Measurements from ENCODE around the gene PLEKHO2.

The PLEKHO2 gene

DNA sequence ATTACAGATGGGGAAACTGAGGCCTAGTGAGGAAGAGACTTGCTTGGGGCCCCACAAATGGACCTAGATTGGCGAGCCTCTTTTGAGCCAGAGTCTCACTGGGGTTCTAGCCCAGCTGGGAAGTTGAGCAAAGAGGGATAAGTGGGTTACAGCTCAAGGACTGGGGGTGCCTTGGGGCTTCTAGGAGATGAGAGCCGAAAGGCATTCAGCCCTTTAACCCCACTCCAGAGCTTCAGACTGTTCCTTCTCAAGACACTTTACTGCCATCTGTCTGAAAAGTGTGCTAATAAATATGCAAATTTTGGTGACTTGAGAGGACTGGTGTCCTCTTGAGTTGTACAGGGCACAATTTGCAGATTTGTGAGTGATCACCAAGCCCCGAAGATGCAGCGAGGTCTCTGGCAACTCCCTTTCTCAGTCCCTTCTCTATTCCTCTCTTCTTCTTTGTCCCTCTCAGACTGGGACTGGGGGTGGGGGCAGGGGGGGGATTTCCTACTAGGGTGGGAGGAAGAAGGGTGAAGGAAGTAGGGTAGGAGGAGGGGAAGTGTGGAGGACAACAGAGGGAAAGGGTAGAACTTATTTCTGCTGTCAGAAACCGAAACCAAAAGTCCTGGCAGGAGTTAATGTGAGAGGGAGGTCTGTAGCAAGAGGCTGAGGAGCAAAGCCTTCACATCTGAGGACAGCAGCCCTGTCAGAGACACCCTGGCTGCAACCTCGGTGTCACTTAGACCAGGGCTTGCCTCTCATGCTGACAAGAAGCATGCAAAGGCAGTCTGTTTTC is 53.8 kb downstream of the PLEKHO2 start:
- no peak for DNase-seq

DNA sequence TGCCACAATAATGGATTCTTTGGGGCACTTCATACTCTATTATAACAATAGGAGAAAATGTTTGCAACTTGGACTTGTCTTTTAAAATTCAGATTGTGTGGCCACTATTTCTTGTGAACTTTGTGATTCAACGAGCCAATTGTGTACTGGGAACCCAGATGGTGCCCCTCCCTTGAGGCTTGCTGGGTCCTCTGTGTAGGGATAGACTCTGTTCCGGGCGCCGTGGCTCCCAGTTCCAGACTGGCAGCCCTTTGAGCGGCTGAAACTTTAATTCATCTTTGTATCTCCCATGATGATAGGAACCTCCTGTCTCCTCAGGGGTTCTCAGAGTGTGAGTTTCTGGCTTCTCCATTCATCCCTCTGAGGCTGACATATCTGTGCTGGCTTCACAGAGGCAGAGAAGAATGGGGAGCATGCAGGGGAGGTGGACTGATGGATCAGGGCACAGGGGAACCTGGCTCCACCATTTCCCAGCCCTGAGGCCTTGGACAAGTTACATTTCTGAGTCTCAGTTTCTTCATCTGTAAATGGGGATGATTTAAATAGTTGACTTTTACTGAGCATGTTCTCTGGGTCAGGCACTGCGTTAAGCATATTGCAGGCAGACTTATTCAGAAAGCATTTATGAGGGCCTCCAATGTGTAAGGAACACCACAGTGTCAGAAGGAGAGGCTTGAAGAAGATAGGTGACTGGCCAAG is 54.8 kb downstream of the PLEKHO2 start:
- no peak for DNase-seq

DNA sequence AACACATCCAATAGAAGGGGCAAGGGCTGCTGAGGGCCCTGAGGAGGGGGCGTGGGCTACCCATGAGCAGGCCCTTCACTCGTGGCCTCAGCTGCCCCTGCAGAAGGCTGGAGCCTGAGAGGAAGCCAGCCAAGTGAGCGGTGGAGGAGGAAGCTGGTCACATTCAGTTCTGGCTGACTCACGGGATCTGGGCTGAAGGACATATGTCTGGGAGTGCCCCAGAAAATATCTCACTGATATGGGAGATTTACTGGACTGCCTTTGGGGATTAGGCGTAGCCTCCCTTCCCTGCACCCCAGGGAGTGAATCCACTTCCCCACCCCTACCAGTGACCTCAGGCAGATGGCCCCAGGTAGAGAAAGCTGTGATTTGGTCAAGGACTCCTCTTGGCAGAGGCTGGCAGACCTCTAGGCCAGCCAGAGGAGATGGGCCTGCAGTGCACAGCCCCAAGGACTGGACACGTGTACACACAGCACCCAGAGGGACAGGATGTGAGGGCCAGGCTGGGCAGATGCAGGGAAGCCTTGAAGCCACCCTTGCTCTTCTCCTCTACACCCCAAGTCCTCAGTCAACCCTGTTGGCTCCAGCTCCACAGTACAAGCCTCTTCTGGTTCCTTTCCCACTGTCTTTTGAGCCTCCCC is 55.8 kb downstream of the PLEKHO2 start:
- DNase-seq, result no peak

DNA sequence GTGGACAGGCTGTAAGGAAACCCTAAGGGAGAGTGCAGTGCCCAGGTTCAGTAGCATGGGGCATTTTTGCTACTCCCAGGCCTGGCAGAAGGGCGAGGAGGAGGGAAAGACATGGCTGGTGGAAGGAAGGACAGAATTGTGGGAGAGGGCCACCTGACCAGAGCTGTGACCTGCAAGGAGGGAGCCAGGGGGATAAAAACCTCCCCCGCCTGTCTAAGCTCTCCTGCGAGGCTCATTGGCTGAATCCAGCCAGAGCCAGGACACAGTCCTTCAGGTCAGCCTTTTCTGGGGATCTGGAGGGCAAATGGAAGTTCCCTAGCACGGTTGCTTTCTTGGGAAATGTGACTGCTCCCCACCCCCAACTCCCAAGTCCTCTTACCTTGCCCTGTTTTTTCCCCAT is 56.7 kb downstream of the PLEKHO2 start:
- no peak for DNase-seq

DNA sequence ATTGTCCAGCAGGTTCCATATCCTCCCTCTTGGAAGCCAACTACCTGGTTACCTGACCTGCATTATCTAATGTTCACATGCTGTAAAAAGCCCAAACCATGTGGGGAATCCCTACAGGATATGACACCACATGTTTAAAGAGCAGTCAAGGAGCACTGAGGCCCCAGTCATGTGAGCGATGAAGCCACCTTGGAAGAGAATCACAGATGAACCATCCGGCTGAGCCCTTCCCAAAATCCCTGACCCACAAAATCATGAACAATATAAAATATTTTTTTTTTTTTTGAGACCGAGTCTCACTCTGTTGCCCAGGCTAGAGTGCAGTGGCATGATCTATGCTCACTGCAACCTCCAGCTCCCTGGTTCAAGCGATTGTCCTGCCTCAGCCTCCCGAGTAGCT is 59.4 kb downstream of the PLEKHO2 start:
- no peak for DNase-seq

DNA sequence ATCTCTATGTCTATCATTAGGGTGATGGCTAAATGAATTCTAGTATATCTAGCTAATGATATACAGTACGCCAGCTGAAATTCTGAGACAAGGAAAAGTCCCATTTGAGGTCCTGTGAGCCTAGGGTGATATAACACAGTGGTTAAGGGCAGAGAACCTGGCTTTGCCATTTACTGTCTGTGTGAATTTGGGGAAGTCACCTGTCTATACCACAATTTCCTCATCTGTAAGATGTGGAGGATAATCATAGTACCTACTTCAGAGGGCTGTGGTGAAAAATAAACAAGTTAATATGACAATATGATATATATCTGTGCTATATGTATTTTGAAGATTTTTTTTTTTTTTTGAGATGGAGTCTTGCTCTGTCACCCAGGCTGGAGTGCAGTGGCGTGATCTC is 60.2 kb downstream of the PLEKHO2 start:
- no peak for DNase-seq

DNA sequence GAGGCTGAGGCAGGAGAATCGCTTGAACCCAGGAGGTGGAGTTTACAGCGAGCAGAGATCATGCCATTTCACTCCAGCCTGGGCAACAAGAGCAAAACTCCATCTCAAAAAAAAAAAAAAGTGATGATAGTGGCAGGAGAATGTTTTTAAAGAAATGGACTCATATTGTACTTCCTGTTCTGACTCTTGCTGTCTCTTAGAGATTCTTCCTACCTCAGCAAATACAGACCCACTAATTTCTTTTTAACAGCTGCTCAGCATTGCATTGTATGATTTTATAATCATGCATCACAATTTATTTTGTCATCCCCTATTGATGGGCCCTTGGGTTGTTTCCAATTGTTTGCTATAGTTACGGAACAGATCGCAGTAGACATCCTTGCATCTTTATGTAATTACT is 61.1 kb downstream of the PLEKHO2 start:
- DNase-seq, result no peak

DNA sequence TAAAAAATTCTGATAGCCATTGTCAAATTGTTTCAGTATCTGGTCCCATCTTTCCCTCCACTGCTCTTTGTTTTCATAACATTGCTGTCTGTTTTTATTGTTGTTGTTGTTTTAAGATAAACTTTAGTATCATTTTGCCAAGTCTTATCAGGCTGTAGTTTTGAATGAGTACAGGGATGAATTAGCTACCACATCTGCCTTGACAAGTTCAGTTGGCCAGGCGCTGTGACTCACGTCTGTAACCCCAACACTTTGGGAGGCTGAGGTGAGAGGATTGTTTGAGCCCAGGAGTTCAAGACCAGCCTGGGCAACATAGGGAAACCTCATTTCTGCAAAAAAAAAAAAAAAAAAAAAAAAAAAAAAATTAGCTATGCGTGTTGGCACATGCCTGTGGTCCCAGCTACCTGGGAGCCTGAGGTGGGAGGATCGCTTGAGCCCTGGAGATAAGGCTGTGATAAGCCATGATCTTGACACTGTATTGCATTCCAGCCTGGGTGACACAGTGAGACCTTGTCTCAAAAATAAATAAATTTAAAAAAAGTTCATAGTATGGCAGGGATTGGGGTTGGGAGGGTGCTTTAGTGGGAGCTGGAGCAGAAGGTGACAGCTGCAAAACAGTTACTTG is 61.7 kb downstream of the PLEKHO2 start:
- no peak for DNase-seq

DNA sequence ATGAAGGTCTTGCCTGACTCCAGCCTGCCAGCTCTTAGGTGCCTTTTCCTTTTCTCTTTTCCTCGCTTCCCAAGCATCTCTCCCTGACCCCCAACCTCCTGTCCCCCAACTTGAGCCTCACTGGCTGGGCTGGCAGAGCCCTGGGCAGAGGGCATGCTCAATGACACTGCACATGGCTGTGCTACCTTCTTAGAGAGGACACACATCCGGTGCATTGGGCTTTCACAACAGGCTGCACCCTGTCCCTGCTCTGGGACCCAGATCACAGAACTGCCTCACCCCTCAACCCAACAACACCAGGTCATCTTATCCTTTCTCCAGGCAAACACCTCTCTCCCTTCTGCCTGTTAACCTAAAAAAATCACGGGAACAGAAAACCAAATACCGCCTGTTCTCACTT is 62.5 kb downstream of the PLEKHO2 start:
- no peak for DNase-seq

DNA sequence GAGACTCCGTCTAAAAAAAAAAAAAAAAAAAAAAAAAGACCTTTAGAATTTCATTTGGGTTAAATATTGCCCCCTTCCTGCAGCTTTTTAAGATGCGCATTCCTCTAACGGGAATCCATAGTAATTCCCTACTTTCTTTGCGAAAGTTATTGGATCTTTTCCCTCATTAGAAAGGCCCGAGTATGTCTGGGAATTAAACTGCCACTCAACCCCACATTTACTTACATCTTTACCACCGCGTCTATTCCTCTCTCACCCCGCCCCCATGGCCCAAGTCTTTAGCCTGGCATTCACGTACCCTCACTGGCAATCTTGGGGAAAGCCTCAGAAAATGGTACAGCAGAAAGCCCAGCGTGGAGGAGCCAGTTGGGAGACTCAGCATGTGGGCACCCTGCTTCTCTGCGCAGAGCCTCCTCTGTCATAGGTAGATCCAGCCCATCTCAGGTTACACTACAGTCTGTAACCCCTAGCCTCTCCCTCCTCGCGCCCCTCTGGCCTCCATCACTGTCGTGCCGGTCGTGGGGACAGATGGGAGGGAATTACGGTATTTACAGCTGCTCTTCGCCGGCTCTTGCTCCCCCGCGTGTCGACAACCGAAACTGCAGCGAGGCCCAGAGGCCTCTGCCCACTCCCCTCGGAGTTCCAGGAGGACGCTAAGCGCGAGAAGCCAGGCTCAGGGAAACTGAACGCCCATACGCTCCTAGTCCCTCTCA is 63.6 kb downstream of the PLEKHO2 start:
- DNase-seq, result no peak

DNA sequence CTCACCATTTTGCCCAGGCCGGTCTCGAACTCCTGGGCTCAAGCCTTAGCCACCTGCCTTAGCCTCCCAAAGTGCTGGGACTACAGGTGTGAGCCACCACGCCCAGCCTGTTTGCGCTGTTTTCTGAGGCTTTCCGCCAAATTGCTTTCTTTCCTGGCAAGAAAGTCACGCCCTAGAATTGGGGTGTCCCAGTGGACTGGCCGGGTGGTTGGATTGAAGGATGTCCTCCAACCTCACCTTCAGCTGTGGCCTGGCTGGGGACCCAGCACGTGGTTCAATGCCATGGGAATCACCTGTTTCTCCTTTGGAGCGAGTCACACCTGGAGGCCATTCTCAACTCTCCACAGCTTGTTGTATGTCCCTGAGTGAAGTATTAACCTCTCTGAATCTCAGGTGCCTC is 64.2 kb downstream of the PLEKHO2 start:
- no peak for DNase-seq

DNA sequence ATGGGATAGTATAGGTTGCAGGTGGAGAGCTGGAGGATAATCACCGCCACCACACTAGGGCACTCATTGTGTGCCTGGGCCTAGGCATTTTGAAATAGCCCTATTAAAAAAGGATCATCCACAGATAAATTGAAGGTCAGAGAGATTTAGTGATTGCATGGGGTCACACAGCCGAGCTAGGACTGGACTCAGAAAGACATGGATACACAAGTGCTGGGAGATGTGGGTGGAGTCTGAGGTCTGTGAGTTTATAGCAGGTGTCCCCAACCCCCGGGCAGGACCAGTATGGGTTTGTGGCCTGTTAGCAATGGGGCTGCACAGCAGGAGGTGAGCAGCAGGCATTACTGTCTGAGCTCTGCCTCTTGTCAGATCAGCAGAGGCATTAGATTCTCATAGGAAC is 64.7 kb downstream of the PLEKHO2 start:
- DNase-seq, result no peak

DNA sequence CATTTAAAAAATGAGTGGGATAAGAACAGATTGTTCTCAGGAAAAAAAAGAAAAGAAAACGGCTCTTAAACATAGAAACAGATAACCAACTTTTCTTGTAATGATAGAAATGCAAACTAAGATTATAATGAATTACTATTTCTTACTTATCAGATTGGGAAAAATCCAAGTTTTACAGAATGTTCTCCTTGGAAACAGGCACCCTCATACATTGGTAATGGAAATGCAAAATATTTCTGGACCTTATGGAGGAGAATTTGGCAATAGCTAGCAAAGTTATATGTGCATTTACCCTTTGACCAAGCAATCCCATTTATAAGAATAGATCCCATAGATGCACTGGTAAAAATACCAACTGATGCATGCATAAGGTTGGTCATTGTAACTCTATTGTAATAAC is 66.3 kb downstream of the PLEKHO2 start:
- no peak for DNase-seq

DNA sequence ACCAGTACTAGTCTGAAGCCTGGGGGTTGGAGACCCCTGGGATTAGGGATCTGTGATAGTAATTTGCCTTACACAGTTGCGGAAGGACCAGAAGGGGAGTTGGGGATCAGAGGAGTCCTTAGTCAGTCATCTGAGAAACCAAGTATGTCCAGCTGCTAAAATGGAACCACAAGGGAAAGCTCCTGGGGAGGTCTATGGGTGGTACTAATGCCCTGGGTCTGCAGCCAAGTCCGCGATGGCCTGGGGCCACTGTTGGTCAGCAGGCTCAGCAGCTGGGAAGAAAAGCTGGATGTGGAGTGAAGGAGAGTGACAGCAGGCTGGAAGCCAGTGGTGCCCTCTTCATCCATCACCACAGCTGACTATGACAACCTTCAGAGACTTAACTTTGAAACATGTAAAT is 67.8 kb downstream of the PLEKHO2 start:
- DNase-seq, result no peak

DNA sequence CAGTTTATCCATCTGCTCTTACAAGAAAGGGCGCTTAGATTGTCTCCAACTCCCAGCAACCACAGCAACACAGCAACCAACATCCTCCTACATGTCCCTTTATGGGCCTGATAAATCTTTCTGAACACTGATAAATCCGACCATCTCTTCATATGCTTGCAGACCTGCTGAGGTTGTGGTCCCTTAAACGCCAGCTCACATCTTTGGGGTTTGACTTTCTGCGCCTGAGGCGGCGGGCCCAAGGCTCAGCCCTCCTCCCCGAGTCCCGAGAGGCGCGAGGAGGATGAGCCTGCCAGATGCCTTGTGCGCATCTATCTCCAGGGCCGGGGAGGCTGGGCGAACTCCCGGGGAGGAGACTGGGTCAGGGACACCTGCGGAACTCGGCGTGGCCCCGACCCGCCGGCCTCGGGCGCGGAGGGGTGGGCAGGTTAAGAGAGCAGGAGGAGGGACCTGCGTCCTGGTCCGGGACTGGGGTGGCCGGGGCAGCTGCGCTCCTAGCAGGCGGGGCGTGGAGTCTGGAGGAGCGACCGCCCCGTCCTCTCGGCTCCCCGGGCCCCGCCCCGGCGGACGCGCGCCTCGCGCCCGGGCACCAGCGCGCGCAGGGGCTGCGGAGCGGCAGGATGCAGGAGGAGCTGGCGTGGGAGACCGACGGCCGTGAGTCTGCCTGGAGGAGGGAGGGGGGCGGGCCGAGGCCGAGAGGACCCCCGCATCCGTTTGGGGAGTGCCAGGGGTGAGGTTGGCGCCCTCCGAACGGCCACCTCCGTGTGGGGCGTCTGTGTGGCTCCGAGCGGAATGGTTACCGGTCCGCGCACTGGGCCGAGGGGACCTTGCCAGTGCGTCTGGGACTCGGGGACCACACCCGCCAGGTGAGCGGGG is 69.8 kb downstream of the PLEKHO2 start, which contains the start of gene ANKDD1A:
Gene ANKDD1A (plus strand): TSS at position 592 of the 876 bp plus-strand sequence. CDS start 29 bp downstream, at position 621.
- DNase-seq, result no peak

DNA sequence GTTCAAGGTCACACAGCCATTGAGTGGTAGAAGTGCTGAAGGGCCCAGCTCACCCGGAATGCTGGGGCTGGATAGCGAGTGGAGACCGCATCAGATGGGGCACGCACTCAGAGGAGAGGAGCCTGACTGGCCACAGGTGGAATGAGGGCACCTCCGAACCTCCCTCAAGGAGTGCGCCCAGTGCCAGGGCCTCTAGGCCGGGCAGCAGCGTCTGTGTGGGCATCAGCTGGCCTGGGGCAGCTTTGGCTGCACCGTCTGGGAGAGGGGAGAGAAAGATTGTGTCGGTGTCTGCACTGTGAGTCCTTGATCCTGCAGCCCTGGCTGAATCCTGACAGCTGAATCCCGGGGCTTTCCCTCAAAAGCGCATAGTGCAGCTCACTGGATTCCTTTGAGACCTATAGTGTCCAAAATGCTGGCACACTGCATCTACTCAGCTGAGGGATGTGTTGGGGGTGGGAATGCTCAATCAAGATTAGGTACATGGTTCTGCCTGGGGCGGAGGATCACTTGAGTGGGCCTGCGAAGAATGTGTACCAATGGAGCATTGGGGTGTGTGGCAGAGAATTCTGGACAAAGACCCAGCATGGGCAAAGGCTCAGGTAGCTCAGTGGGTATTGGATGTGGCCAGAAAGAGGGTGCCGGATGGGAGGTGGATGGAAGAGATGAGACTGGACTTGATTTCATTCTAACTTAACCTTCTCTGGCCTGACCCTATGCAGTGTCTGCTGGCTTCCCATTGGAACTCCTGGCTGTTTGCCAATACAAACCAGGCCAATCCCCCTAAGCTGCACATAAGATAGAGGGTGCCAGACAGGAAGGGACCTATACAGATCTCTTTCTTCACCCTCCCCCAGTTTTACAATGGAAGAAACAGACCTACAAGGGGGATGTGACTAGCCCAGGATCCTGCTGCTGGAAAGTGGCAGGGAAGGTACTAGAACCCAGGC is 70.9 kb downstream of the PLEKHO2 start:
- no peak for DNase-seq

DNA sequence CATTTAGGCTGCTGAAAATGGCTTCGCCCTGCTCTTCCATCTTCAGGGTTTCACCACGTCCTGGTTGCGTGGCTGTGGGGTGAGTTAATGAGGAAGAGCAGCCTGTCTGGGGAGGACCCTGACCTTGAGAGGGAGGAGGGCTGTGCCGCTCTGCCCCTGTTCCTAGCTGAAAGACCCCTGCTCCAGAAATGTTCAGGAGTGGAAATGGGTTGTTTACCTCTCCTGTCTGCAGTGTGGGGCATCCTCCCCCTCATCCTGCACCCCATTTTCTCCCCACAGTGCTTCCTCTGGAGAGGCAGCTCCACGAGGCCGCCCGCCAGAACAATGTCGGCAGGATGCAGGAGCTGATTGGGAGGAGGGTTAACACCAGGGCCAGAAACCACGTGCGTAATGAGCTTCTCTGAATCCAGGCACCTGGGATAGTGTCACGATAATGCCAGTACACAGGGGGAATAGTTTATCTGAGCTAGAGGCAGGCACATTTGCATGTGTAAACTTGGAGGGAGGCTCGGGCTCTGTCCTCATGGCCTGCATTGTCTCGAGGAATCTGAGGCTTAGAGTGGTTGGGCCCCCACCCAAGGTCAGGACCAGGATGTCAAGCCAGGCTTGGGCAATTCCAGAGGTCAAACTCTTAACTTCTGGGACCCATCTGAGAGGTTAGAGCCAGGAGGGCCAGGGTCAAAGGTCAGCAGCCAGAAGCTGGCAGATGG is 74.0 kb downstream of the PLEKHO2 start:
- no peak for DNase-seq

DNA sequence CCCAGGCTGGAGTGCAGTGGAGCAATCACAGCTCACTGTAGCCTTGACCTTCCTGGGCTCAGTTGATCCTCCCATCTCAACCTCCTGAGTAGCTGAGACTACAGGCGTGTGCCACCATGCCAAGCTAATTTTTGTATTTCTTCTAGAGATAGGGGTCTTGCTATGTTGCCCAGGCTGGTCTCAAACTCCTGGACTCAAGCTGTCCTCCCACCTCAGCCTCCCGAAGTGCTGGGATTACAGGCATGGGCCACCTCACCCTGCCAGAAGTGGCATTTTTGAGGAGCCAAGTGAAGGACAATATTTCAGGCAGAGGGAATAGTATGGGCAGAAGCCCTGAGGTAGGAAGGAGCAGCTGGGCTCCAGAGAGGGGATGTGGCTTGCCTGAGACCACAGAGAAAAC is 74.7 kb downstream of the PLEKHO2 start:
- no peak for DNase-seq

DNA sequence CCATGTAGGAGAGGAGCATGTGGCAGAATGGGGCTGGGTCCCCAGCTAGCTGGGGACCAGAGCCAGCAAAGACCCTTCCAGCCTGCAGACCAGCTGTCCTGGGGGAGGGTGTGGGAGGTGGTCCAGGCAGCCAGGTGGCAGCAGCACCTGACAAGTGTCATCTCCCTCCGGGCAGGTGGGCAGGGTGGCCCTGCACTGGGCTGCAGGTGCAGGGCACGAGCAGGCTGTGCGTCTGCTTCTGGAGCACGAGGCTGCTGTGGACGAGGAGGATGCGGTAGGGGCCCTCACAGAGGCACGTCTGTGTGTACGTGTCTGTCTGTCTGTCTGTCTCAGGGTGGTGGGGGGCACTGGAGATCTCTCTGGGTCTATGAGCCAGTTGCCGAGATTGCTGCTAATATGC is 75.5 kb downstream of the PLEKHO2 start:
- DNase-seq, result no peak
